T-helper 1 cell (primary cell): ENCODE results near the gene RHOJ.
"Not testable (repeated sequence)": the region's sequence is repeated elsewhere in the genome, so short reads cannot be mapped to it uniquely, and the experiment has no call there.

ENCODE experiments used
- DNase-seq, 5 donors: peaks; one replicate each; pipeline ENCODE4 v3.0.0-alpha.2; 2012 to 2020

RHOJ gene

GRCh38 chr14:63269561-63270225, 65.5 kb downstream of the RHOJ start:
- no peak for DNase-seq

GRCh38 chr14:63273129-63273528, 68.9 kb downstream of the RHOJ start:
- no peak for DNase-seq

GRCh38 chr14:63273717-63274655, 69.7 kb downstream of the RHOJ start:
- no peak for DNase-seq

GRCh38 chr14:63275611-63276010, 71.4 kb downstream of the RHOJ start:
- DNase-seq: no peak

- DNase-seq: no peak
Observed at GRCh38 chr14:63276016-63276415, 71.8 kb downstream of the RHOJ start.

- peak in 1 of 5 donors; percentile 40 for DNase-seq
Observed at GRCh38 chr14:63276492-63277342, 72.5 kb downstream of the RHOJ start.

- DNase-seq: no peak
Observed at GRCh38 chr14:63277591-63278183, 73.4 kb downstream of the RHOJ start.

- DNase-seq: not testable (repeated sequence)
Observed at GRCh38 chr14:63279933-63280332, 75.7 kb downstream of the RHOJ start.

GRCh38 chr14:63282997-63283883, 79.0 kb downstream of the RHOJ start:
- peak in 1 of 5 donors; percentile 67 for DNase-seq

GRCh38 chr14:63283884-63284248, 79.6 kb downstream of the RHOJ start:
- DNase-seq: no peak

GRCh38 chr14:63286071-63286470, 81.8 kb downstream of the RHOJ start:
- no peak for DNase-seq

- no peak for DNase-seq
Observed at GRCh38 chr14:63287666-63288483, 83.6 kb downstream of the RHOJ start.

GRCh38 chr14:63288853-63289252, 84.6 kb downstream of the RHOJ start:
- DNase-seq: no peak

GRCh38 chr14:63290741-63291430, 86.6 kb downstream of the RHOJ start:
- DNase-seq: no peak

GRCh38 chr14:63292805-63293204, 88.6 kb downstream of the RHOJ start:
- DNase-seq: no peak

- DNase-seq: peak in 1 of 5 donors; percentile 26
Observed at GRCh38 chr14:63295231-63295685, 91.0 kb downstream of the RHOJ start.

GRCh38 chr14:63296060-63296563, 91.9 kb downstream of the RHOJ start:
- peak in 1 of 5 donors; percentile 49 for DNase-seq

GRCh38 chr14:63297372-63298063, 93.3 kb downstream of the RHOJ start:
- no peak for DNase-seq
